GM19328 (cell line): Measurements from ENCODE around the gene CDS2.

ENCODE experiments used
- ATAC-seq: cut with Tn5 transposase; IDR thresholded peaks from one replicate; pipeline ENCODE4 v1.9.1; 2021; ENCODE audit warnings: mild to moderate bottlenecking, moderate library complexity; ENCODE audit not compliant: unreplicated experiment

The CDS2 gene

DNA sequence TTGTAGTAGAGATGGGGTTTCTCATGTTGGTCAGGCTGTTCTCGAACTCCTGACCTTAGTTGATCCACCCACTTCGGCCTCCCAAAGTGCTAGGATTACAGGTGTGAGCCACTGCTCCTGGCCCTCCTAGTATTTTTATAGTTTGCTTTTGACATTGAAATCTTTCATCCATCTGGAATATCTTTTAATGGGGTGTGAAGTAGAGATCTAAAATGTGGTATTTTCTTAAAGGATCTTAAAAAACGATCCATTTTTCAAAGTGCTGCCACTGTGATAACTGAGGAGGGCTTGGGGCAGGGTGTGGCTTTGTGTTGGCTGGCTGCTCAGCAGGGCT, 23.1 kb downstream of the CDS2 start:
- no peak for ATAC-seq

DNA sequence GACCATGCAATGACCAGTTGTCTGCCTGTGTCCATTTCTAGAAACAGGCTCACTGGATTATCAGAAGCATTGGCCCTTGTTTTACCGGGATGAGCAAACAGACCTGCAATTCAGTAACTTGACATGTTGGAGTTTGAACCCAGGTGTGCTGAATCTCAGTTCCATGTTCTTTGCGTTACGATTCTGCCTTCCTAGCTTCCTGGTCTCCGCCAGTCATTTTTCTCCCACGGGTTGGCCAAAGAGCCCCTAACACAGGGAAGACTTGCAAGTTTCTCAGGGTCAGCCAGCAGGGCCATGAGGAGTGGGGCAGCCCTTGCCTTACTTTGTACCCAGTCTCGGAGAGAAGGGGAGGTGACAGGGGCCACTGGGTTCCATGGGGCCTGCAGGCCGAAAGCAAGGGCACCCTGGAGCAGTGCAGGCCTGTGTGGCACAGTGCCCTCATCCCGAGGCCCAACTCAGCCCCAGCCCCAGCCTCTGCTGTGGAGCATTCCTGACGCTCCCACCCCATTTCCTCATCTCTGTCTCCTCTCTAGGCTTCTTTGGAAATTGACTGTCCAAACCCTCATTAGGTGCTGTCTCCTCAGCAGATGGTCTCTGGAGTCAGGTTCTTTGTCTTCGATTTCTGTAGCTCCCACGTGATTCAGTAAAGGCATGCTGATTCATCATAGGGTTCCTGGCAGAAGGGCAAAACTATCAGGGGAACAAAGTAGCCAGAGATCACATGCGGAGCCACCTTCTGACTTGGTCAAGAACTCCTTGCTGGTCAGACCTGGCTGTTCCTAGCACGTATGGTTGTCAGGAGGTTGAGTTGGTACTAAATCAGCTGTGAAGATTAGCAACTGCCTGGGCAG, 23.6 kb downstream of the CDS2 start:
- ATAC-seq, result no peak

DNA sequence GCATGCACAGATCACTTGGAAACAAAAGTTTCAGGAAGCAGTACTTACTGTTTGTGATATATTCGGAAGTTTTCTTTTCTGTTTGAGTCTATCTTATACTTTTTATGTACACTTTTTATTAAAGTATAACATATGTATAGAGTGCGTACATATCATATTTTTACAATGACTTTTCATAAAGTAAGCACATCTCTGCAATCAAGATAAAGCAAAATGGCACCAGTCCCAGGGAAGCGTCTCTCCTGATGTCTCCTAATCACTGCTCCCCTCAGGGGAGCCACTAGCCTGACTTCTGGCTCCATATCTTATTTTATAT, 26.3 kb downstream of the CDS2 start:
- no peak for ATAC-seq

DNA sequence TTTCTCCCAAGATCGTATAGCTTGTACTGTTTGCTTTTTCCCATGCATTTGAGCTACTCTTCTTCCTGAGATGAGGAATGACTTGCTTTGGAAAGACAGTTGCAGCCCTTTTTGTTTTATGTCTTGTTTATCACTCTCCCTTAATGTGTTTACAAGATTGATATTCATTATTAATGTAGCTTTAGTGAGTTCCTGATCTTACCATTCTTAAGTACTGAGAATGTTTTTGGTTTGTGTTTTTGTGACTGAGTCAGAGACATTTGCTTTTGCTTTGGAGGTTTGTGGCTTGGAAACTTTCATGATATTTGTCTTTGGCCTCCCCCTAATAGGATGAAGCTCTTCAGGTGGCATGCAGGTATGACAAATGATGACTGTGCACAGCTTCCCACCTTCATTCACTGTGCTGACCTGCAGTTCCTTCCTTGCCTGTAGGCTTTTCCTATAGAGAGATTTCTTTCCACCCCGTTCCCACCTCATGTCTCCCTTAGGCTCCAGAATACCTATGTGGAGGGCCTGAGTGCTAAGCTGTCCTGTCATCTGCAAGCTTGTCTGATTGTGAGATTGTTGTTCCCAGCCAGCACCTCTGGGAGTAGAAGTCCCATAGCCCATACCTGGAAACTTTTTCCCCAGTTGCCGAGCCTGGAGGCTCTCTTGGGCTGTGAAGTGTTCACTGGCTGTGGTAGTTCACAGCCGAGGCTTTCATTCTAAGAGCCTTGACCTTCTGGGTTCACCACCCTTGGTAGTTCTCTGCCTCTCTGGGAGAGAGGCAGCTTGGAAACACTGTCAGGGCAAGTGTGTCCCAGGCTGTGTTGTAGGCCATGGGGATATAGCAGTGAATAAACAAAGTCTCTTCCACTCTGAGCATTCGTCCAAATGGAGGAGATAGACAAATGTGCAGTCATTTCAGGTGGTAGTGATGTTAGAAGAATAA, 27.1 kb downstream of the CDS2 start:
- ATAC-seq, result no peak

DNA sequence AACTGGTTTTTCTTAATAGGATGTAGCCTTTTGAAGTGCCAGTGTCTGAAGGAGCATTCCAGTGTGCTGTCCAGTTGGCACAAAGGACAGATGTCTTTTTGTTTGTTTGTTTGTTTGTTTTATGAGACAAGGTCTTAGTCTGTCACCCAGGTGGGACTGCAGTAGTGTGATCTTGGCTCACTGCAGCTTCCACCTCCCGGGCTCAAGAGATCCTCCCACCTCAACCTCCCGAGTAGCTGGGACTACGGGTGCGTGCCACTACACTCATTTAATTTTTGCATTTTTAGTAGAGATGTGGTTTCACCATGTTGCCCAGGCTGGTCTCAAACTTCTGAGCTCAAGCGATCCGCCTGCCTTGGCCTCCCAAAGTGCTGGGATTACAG, 27.7 kb downstream of the CDS2 start:
- ATAC-seq, result no peak

DNA sequence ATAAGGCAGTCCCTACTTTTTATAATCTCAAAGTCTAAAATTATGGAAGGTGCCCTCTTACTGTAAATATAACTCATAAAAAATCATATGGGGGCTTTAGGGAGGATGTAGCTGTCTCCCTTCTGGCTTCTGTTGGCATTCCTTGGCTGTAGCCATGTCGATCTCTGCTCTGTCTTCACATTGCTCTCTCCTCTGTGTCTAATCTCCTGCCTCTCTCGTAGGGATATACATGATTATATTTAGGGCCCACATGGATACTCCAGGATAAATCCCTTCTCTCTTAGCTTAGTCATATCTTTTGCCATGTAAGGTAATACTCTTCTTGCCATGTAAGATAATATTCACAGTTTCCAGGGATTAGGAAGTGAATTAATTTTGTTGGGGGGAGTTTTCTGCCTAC, 28.6 kb downstream of the CDS2 start:
- ATAC-seq, result no peak

DNA sequence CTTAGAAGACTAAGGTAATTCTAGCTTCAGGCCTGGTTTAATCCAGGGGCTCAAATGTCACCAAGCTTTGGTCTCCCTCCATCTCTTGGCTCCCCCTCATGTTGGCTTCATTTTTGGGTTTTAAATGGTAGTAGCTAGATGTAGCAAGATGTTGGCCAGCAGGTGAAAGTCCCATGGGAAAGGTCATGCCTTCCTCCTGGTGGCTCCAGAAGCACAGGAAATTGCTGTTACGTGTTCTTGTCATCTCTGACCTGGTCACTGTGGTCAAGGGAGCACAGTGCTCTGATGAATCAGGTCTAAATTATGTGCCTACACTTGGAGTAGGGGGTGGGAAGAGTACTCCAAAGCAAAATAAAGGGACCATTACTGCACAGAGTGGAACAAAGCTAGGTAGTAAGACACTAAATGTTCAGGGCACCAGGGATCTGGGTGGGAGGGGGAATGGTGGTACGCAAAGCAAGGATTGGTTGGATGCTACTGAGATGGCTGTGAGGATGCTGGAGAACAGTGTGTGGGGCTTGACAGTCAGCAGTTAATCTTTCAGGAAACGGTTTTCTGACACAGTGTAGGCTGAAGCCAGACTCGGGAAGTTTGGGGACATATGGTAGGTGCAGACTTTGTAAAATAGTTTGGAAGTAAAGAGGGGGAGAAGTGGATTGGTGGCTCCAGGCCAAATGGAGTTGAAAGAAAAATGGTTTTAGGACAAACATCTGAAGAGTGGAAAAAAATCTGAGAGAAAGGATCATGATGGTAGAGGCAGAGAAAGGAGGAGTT, 30.1 kb downstream of the CDS2 start:
- no peak for ATAC-seq

DNA sequence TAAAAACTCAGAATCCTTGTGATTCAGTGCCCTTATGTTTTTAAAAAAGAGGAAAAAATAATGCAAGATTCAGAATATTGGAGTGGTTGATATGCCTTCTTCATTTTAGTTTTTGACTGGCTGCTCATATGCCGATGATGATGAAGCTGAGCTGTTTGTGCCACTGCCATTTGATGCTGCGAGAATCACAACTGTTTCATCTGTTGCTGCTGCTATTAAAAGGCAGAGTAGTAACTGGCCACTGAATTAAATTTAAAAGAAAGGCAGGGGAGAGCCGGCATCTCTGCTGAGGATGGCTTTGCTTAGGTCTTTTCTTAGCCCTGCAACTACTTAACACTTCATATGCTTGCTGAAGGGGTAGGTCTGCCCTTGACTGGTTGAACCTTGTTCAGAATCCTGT, 33.1 kb downstream of the CDS2 start:
- ATAC-seq, result no peak

DNA sequence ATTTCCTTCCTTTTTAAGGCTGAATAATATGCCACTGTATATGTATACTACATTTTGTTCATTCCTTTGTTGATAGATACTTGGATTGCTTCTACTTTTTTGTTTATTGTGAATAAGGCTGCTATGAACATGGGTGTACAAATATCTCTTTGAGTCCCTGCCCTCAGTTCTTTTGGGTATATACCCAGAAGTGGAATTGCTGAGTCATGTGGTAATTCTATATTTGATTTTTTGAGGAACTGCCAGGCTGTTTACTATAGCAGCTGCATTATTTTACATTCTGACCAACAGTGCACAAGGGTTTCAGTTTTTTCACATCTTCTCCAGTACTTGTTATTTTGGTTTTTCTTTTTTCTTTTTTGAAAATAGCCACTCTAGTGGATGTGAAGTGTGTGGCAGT, 34.1 kb downstream of the CDS2 start:
- no peak for ATAC-seq

DNA sequence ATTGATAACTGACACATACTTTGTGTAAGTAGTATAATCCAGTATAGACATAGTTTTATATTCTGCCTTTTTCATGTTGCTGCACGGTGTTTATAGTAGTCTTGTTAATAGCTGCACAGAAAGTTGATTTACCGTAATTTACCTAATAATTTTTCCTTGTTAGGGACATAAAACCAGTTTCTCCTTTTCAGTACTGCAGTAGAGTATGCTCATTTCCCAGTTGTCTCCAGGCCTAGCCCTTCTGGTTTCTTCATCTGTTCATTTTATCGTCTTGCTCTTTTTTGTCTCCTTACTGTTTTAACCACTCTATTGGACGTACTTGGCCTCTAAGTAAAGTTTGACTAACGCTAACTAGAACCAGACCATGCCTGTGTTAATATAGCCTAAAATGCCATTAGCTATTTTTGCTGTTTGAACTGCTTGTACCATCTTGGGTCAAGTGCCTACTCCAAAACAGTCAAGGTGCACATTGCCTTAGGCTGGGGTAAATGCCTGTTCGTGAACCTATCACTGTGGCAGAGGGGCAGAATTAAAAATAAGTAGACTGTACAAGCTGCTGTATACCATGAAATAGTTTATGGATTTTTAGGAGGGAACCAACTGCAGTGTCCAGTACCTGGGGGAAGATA, 34.8 kb downstream of the CDS2 start:
- ATAC-seq, result no peak

DNA sequence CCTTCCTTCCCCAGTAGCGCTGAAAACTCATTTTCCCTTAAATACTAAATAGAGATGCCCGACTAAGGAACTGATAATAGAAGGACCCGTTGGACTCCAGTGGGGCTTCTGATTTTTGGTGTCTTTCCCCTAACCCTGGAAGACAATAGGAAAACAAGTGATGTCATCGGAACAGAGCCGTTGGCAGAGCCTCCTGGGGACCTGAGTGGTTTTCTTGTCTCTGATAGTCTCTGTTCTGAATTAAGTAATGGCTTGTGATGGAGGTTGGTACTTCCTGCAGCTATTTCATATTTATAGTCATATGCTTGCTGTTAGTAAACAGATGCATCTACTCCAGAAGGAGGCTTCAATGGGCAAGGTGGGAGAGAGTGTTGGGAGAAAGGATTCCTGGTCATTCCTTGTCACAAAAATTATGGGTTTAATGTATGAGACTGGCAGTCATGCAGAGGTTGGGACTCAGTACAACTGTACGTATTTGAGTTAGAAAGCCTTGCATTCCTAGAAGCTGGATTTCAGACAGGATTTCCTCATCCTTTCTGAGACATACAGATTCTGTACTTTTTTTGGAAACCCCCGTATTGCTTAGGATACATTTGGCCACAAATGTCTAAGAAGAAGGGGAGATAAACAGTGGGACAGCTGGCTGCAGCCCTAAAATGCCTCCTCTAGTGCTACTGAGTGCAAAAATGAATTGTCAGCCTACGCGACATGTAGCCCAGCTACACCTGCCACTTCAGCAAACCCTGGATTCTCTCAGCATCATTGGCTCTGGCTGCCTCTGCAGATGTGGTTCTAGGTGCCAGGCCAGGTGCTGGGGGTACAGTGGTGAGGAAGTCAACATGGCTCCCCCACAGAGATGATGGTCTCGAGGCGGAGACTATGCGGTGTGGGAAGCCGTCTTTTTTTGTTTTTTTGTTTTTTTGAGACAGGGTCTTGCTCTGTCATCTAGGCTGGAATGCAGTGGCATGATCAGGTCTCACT, 38.1 kb downstream of the CDS2 start:
- ATAC-seq, result no peak

DNA sequence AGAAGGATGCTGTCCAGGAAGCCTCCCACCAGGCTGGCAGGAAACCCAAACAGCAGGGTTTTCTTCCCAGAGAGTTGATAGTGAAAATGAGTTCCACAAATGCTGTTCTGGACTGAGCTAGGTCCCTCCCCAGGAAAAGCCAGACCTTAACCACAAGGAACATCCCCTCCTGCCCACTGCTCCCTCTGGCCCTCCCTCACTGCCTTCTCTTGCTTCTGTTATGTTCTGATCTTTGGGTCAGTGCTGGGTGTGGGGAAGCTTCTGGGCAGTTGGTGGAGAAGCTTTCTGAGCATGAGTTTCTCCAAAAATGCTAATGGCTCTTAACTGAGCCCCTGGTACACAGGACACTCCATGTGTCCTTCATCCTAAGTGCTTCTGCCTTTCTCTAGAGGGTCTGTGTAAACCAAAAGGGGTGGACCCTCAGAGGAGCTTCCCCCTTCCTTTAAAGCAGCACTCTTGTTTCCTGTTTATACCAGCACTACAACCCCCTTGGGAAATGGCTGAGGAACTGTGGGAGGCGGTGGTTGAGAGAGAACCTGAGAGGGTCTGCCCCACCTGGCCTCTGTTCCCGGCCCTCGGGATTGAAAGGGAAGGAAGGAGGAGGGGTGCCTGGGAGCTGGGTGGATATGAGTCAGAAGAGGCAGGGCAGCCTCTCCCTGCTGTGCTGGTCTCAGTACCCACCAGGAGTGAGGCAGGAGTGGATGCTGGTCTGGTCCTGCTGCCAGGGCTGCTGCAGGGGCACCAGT, 42.0 kb downstream of the CDS2 start:
- no peak for ATAC-seq

DNA sequence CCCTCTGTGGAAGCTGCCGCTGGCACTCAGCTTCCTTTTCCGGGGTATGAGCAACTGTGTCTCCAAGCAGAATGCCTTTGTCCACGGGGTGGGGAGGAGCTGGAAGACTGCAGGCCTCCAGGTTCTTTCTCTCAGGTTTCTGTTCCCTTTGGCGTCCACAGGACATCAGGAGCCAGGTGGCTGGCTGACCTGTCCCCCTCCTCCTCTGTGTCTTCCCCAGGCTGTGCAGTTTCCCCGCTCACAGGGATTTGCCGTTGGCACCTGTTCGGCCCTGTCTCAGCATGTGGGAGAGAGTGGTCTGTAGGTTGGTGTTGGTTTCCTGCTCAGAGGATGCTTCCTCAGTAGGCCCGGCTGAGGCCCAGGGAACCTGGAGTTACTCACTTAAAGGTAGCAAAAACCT, 43.5 kb downstream of the CDS2 start:
- no peak for ATAC-seq

DNA sequence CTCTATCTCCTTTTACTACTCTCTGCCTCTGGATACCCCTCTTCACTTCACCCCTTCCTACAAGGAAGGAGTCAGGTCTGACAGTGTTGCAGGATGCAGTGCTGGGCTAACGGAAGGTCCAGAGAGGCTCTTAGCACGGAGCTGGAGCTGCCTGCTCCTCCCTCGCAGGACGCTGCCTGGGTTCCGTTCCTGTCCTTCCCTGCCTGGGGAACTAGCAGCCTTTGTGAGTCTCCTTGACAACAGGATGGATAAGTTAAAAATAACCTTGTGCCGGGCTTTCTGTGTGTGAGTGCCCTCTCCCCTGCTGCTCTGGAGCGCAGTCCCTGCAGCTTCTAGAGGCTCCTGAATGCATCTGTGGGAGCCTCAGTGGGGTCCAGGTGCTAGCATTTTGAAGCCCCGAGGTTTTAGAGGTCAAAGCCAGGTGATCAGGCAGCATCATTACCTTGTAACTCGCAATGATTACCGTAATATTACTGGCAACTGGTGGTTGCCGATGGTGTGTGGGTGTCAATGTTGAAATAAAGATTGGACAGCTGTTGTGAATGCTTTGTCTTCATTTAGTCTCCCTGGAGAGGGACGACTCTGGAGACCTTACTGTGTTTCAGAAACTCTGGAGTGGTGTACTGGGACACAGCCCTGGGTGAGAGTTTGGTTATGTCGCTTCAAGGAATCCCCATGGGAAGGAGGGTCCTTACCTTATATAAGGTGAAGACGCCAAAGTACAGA, 44.4 kb downstream of the CDS2 start:
- ATAC-seq, result no peak

DNA sequence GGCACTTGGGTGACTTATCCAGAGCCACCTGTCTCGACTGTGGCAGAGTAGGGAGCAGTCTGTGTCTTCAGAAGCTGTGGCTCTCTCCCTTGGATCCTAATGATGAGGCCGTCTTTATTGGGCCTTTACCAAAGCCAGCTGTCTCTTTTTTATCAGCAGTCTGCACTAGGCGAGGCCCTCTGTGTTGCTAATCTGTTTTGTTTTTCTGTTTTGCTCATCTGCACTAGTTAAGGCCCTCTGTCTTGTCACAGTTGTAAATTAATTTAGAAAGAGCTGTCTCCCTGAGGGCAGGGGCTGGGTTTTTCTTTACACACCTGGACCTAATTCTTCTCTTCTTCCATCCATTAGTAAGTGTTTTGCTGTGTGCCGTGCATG, 45.0 kb downstream of the CDS2 start:
- ATAC-seq, result no peak

DNA sequence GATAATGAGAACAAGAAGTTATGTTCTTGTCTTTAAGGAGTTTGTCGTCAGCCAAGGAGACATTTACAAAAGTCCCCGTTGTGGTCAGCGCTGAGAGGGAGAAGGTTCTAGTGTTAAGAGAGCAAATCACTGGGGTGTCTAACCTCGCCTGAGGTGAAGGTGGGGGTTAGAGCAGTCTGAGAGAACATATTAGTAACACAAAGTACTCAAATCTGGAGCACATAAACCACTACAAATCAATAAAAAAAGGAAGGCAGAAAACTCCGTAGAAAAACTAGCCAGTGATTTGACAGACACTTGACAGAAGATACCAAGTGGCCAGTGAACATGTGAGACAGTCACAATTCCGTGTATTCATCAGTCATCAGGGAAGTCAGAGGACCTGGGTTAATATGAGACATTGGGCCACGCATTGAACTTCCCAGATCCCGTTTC, 45.4 kb downstream of the CDS2 start:
- ATAC-seq, result no peak

DNA sequence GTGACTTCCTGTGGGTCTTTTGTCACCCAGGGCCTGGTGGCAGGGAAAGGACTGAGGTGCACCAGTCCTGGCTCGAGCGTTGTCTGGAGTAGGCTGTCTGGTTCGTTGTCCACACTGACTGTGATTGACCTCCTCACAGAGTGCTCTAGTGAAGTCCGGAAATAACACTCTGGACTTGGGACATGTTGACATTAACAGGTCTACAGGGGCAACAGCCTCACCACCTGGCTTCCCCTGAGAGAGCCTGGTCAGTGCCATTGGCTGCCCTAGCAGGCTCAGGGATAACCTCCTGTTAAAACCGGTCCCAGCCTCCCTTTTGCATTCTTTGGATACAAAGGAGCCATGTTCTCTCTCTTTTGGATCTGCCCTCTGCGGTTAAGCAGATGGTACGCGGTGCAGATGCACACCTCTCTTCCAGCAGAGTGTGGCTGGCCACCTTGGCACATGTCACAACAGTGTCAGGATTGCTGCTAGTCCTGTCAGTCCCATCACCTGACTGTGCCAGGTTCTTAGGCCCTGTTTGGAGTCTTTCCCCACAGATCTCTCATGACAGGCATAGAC, 46.2 kb downstream of the CDS2 start:
- ATAC-seq, result no peak

DNA sequence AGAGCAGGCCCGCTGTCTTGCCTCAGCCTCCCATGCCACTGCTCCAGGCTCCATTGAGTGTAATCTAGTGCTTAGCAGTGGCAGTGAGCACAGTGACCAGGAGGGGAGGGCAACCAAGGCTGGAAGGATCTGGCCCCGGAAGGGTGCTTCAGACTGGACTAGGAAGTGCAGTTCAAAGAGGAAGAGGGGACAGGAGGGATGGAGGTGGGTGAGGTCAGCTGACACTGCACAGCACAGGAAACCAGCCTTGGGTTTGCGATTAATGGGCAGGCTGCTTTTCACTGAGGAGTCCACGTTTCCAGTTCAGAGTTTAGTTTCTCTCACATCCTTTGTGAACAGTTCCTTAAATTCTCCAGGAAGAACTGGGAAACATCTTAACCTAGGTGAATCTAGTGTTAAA, 46.9 kb downstream of the CDS2 start:
- ATAC-seq, result no peak
